Measurements from ENCODE around the gene BUB1B.

BUB1B gene

DNA sequence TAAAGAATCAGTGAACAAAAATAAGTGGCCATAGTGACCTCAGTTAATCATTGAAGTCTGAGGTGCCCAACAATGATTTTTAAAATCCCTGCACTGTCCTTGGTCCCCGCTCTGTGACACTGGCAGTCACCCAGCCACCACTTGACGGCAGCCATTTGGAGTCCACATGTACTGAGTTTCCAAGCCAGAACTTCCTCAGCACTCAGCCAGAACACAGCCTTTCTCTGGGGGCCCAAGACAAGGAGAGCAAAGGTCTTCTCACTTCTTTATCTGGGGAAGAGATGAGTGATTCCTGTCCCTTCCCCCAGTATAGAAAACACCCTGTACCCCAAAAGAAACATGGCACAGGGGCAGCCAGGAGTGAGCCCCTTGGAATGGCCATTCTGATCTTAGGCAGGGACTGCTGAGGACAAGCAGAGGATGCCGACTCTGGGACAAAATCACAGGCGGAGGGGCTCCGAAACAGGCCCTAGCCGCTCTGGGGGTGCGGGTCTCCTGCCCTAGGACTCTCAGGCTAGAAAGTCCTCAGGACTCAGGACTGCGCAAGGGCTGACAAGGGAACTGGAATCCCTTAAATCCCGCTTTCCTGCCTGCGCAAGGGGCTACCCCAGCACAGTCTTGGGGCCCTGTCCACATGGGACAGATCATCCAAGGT is 90.7 kb downstream of the BUB1B start:
- no peaks in the 10 kb centered on the region for H3K9me3 ChIP-seq (ENCODE audit: insufficient read depth, low read length)
- H3K4me2 ChIP-seq (ENCODE audit: low read length) = peak overlapping the region; percentile 88; the same call in 1 of the 2 replicates
- TF ChIP-seq, protein P1, sequence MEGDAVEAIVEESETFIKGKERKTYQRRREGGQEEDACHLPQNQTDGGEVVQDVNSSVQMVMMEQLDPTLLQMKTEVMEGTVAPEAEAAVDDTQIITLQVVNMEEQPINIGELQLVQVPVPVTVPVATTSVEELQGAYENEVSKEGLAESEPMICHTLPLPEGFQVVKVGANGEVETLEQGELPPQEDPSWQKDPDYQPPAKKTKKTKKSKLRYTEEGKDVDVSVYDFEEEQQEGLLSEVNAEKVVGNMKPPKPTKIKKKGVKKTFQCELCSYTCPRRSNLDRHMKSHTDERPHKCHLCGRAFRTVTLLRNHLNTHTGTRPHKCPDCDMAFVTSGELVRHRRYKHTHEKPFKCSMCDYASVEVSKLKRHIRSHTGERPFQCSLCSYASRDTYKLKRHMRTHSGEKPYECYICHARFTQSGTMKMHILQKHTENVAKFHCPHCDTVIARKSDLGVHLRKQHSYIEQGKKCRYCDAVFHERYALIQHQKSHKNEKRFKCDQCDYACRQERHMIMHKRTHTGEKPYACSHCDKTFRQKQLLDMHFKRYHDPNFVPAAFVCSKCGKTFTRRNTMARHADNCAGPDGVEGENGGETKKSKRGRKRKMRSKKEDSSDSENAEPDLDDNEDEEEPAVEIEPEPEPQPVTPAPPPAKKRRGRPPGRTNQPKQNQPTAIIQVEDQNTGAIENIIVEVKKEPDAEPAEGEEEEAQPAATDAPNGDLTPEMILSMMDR (IDR thresholded peaks at IDR 0.05; ENCODE audit: low read depth, low read length) = no peak
- TF ChIP-seq EZH2phosphoT487 (IDR thresholded peaks at IDR 0.05; ENCODE audit: low read depth) = no peak
- no peak overlapping the region for H3K9ac ChIP-seq (ENCODE audit: low read length)
- no peak overlapping the region for H2AFZ ChIP-seq (ENCODE audit: low read depth, low read length)
- H3K27me3 ChIP-seq (ENCODE audit: low read depth, low read length) = peaks cover 8% of the 10 kb centered on the region
- peak overlapping the region; percentile 87; the same call in 1 of the 2 replicates for H3K4me3 ChIP-seq (ENCODE audit: low read length)
- H3K4me1 ChIP-seq (ENCODE audit: low read length) = peaks cover 6% of the 10 kb centered on the region
- no peaks in the 10 kb centered on the region for H3K79me2 ChIP-seq (ENCODE audit: low read length)
- H3K36me3 ChIP-seq (replicated peaks; ENCODE audit: low read depth, low read length) = no peaks in the 10 kb centered on the region
- H4K20me1 ChIP-seq (ENCODE audit: insufficient read depth, low read length) = no peaks in the 10 kb centered on the region
- H3K27ac ChIP-seq (ENCODE audit: low read length) = no peak overlapping the region

DNA sequence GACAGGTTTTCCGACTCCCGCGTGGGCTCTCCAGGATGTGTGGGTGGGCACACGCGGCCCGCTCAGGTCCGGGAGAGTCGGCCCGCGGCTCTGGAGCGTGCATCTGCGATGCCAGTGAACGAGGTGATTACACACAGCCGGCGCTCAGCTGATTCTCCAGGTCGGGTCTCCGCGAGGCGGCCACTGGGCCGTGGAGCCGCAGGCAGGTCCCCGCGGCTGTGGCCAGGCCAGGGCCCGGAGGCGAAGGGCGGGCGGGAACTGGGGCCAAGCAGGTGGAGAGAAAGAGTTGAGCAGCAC is 91.2 kb downstream of the BUB1B start:
- no peaks in the 10 kb centered on the region for H3K9me3 ChIP-seq (ENCODE audit: insufficient read depth, low read length)
- peak overlapping the region; percentile 87 for H3K4me3 ChIP-seq (ENCODE audit: low read length)
- H3K9ac ChIP-seq (ENCODE audit: low read length) = peak overlapping the region; percentile 71; the same call in 1 of the 2 replicates
- TF ChIP-seq, protein P1 (IDR thresholded peaks at IDR 0.05; ENCODE audit: low read depth, low read length) = no peak
- no peak for TF ChIP-seq EZH2phosphoT487 (IDR thresholded peaks at IDR 0.05; ENCODE audit: low read depth)
- peak overlapping the region; percentile 88 for H3K4me2 ChIP-seq (ENCODE audit: low read length)
- peaks cover 8% of the 10 kb centered on the region for H3K27me3 ChIP-seq (ENCODE audit: low read depth, low read length)
- H3K27ac ChIP-seq (ENCODE audit: low read length) = no peak overlapping the region
- no peaks in the 10 kb centered on the region for H4K20me1 ChIP-seq (ENCODE audit: insufficient read depth, low read length)
- no peaks in the 10 kb centered on the region for H3K79me2 ChIP-seq (ENCODE audit: low read length)
- no peaks in the 10 kb centered on the region for H3K36me3 ChIP-seq (replicated peaks; ENCODE audit: low read depth, low read length)
- H3K4me1 ChIP-seq (ENCODE audit: low read length) = peaks cover 6% of the 10 kb centered on the region
- peak overlapping the region; percentile 67; the same call in 1 of the 2 replicates for H2AFZ ChIP-seq (ENCODE audit: low read depth, low read length)

DNA sequence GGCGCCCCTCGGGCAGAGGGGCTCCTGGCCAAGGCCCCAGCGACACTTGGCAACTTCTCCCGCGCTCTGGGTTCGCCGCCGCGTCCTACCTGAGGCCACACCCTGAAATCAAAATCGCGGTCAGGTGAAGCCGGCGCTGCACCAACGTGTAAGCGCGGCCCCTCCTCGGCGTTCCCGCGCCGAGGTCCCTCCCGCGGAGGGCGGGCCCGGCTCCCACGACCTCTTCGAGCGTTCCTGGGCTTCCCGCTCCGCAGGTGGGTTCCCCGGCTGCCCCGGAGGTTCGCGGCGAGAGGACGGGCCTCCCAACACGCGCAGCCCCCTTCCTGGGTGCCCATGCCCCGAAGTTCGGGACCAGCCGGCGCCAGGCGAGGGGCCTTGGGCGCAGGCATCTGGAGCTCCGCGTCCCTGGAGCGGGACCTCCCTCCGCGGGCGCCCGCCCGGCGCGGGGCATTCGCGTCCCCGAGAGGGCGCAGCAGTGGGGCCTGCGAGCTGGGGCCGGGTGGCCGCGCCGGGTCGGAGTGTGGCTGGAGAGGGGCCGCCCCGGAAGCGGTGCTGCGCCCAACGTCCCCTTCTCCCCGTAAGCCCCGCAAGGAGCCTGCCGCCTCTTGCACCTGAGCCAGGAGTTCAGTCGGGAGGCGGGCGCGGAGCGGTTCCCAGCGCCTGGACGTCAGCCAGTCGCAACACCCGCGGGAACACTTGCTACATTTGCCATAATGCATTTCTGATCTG is 91.7 kb downstream of the BUB1B start:
- H3K27ac ChIP-seq (ENCODE audit: low read length) = no peak overlapping the region
- TF ChIP-seq, protein P1 (IDR thresholded peaks at IDR 0.05; ENCODE audit: low read depth, low read length) = peak; percentile 20; the same call in 1 of the 2 replicates
- no peak for TF ChIP-seq EZH2phosphoT487 (IDR thresholded peaks at IDR 0.05; ENCODE audit: low read depth)
- peaks cover 8% of the 10 kb centered on the region for H3K27me3 ChIP-seq (ENCODE audit: low read depth, low read length)
- peak overlapping the region; percentile 88 for H3K4me2 ChIP-seq (ENCODE audit: low read length)
- peaks cover 6% of the 10 kb centered on the region for H3K4me1 ChIP-seq (ENCODE audit: low read length)
- peak overlapping the region; percentile 71 for H3K9ac ChIP-seq (ENCODE audit: low read length)
- no peaks in the 10 kb centered on the region for H3K36me3 ChIP-seq (replicated peaks; ENCODE audit: low read depth, low read length)
- H2AFZ ChIP-seq (ENCODE audit: low read depth, low read length) = peak overlapping the region; percentile 67
- H3K4me3 ChIP-seq (ENCODE audit: low read length) = peak overlapping the region; percentile 87
- H3K79me2 ChIP-seq (ENCODE audit: low read length) = no peaks in the 10 kb centered on the region
- H4K20me1 ChIP-seq (ENCODE audit: insufficient read depth, low read length) = no peaks in the 10 kb centered on the region
- no peaks in the 10 kb centered on the region for H3K9me3 ChIP-seq (ENCODE audit: insufficient read depth, low read length)

DNA sequence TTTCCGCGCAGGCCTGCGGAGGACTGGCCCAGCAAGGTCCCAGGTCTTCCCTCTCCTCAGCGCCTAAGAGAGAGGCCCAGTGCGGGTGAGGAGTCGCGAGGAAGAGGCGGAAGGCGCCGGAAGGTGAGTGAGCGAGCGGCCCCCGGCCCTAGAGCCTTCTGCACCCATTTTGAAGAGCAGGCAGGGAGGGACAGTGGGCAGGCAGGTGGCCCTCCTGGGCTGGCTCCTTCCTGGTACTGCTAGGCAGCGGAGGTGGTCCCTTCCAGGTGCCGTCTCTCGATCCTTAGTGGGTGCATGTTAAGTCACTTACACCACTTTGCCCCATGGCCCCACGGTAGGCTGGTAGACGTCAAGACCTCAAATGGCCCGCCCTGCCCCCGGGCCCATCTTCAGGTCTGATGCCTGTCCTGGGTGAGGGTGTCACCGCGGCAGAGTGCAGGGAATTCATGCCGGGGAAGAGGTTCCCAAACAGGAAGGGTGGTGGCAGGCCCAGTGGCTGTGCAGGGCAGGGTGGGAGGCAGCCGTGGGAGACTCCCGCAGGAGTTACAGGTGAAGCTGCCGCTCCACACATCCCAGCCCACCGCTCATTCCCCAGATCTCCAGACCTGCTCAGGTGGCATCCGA is 92.4 kb downstream of the BUB1B start:
- Histone ChIP-seq H3K9me3 (ENCODE audit: insufficient read depth, low read length) (no peaks in the 10 kb centered on the region), H4K20me1 (ENCODE audit: insufficient read depth, low read length) (no peaks in the 10 kb centered on the region), H3K27ac (ENCODE audit: low read length) (no peak overlapping the region), H3K4me1 (ENCODE audit: low read length) (peaks cover 6% of the 10 kb centered on the region), H2AFZ (ENCODE audit: low read depth, low read length) (peak overlapping the region; percentile 67), H3K27me3 (ENCODE audit: low read depth, low read length) (peaks cover 8% of the 10 kb centered on the region), H3K9ac (ENCODE audit: low read length) (peak overlapping the region; percentile 71), H3K79me2 (ENCODE audit: low read length) (no peaks in the 10 kb centered on the region), H3K4me2 (ENCODE audit: low read length) (peak overlapping the region; percentile 88), H3K4me3 (ENCODE audit: low read length) (peak overlapping the region; percentile 87), H3K36me3 (replicated peaks; ENCODE audit: low read depth, low read length) (no peaks in the 10 kb centered on the region)
- TF ChIP-seq, protein P1 (IDR thresholded peaks at IDR 0.05; ENCODE audit: low read depth, low read length) = no peak
- no peak for TF ChIP-seq EZH2phosphoT487 (IDR thresholded peaks at IDR 0.05; ENCODE audit: low read depth)
